Cerebellar cortex (tissue), 1 donor: ENCODE measurements around the gene SHLD3.
"Not testable (repeated sequence)": the region's sequence is repeated elsewhere in the genome, so short reads cannot be mapped to it uniquely, and the experiment has no call there.

ENCODE experiments used
- DNase-seq: peaks from one replicate; pipeline ENCODE4 v3.0.0-alpha.2; 2015; ENCODE audit warnings: low spot score

Gene SHLD3, protein sequence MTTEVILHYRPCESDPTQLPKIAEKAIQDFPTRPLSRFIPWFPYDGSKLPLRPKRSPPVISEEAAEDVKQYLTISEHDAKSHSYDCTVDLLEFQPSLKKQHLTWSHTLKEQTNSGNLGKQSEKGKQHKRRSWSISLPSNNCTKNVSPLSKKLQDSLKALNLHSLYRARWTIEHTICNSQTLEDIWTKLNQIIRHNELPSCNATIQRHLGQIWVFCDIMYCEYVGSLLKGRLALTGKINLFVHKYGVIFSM

DNA sequence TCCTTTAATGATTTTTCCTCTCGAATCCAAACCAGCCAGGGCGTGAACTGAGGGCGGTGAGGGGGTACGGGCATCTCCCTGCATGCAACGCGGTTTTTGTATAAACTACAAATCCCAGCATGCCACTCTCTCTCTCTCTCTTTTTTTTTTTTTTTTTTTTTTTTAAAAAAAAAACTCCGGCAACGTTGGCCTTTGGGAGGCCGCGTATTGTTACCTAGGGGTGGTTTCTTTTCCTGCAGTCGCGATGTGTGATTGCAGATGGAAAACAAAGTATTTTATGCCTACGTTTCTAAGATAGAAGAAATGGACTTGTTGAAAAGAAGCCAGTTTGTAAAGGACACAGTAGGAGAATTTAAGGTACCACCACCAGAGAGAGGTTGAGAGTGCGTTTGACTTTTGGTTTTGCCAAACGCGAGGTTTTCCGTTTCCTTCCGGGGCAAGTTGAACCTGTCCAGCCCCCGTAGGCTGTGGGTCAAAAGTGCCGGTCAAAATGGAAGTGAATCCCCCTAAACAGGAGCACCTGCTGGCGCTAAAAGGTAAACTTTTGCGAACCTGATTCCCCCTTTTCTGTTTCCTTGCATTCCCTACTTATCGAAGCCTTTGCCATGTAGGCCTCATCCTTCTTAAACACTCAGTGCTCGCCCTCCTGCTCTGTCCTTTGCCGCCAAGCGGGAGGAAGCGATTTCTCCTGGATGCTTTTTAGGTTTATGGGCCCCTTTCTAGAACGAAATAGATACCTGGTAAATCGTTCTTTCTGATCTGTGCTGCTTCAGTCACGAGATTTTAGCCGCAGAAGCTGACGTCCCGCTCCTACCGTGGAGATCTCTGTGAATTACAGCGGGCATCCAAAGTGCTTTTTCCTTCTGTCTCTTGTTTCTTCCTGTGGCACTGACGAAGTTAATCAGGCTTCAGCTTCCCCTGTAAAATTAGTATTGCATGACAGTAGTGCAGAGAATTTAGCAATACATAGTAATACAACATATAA, at the start of gene SHLD3, which contains the start of gene TRAPPC13:
SHLD3 (plus strand) TSS at position 457 of the 985 bp plus-strand sequence. CDS start 4,561 bp downstream, outside the sequence.
TRAPPC13 (plus strand) TSS at position 457 of the 985 bp plus-strand sequence; CDS start at position 491, 34 bp downstream.
- DNase-seq: peak; percentile 93

DNA sequence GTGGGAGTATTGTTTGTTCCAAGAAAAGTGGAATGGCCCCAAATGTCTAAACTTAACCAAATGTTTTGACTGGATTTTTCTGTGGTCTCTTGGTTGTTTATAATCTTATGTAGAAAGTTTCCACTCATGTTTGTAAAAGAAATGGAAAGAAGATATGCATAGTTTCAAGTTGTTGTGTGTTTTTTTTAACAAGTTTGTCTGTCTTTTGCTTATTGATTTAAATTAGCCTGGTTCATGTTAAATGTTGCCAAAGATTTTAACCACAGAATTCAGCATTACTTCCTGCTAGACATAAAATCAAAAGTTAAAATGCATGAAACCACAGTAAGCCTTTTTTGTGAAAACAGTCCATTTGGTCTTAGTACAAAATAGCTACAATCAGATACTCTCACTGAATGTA, 47.7 kb upstream of the SHLD3 start:
- no peak for DNase-seq

DNA sequence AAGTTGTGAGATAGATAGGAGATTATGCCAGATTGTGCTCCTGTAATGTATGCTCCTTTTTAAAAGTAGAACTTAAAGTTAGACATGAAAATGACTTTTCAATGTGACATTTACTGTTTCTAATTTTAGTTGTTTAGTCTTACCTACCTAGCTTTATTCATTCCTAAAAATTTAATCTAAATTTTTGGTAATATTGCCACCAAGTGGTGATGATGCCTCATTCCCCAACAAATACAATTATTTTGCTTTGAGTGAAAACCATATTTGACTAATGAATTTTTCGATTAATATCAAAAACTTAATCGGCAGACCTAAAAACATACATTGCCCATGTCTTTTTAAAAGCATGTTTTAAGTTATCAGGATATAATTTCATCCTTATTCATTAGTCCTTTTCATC, 36.1 kb upstream of the SHLD3 start:
- no peak for DNase-seq

GRCh38 chr5:65601761-65602160, 23.1 kb upstream of the SHLD3 start:
- DNase-seq: not testable (repeated sequence)

- DNase-seq: no peak
Measured at GRCh38 chr5:65611524-65611923, 13.3 kb upstream of the SHLD3 start.

- DNase-seq: no peak
Measured at GRCh38 chr5:65612298-65612907, 12.4 kb upstream of the SHLD3 start.

GRCh38 chr5:65620021-65620420, 4.8 kb upstream of the SHLD3 start:
- no peak for DNase-seq

- not testable (repeated sequence) for DNase-seq
Measured at GRCh38 chr5:65621961-65622360, 2.9 kb upstream of the SHLD3 start.

DNA sequence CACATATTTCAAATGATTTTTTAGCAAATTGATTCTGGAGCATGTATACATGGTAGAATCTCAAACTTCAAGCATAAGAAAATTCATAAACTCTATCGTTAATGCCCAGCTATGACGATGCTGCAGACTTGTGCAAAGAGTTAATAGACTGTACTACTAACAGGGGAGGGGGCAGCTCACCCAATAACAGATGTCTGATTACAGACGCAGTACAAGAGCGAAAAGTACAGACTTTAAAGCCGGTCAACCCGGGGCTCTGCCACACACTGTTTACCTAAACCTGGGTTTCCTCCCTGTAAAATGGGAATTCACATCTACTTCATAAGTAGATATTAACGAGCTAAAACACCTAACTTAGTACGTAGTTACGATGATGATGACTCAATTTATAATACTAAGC, 1.3 kb upstream of the SHLD3 start:
- peak; percentile 3 for DNase-seq

DNA sequence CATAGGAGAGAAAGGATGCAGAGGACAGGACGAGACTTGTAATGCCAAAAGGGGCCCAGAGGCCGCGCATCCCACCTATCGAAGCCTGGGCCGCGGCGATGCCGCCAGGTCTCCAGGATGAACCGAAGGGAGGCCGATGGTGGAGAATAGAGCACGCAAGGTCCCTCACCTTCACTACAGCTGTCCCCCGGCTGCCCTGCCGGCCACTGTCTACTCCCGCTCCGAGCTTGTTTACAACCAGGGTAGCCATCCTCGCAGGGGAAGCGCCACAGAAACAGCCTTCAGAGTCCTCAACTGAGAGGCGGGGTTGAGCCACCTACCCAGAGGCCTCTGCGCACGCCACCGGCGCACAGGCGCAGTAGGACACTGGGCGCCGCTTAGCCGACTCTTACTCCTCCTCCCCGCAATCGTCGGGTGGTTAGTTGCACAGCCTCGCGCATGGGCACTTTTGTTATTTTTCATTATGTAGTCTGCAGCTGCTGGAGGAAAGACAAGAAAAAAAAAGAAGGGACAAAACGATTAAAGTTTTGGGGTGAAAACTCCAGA, 729 bp upstream of the SHLD3 start, which contains the start of gene TRIM23:
TRIM23 (minus strand) TSS at position 309 of the 546 bp plus-strand sequence; CDS start at position 250, 59 bp downstream.
- DNase-seq: peak; percentile 94

- DNase-seq: no peak
Measured at GRCh38 chr5:65625743-65626142, 916 bp downstream of the SHLD3 start.

GRCh38 chr5:65630981-65631380, 6.2 kb downstream of the SHLD3 start:
- DNase-seq: no peak

GRCh38 chr5:65640240-65640639, 15.4 kb downstream of the SHLD3 start:
- no peak for DNase-seq

GRCh38 chr5:65646938-65647337, 22.1 kb downstream of the SHLD3 start:
- DNase-seq: no peak

DNA sequence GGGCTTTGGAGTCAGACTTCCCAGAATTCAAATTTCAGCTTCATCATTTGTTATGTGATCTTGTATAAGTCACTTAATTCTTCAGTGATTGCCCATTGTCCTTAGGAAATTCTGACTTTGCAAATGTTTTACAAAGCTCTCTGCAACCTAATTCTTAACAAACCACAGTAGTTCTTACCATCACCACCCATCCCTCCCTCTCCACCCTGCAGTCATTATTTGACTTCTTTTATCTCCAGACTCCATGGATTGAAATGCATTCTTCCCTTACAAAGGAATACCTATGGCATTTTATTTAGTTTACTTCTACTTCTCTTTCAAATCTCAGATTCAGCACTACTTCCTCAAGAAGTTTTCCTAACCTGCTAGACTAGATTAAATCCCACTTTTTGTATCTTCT, 23.1 kb downstream of the SHLD3 start:
- no peak for DNase-seq

DNA sequence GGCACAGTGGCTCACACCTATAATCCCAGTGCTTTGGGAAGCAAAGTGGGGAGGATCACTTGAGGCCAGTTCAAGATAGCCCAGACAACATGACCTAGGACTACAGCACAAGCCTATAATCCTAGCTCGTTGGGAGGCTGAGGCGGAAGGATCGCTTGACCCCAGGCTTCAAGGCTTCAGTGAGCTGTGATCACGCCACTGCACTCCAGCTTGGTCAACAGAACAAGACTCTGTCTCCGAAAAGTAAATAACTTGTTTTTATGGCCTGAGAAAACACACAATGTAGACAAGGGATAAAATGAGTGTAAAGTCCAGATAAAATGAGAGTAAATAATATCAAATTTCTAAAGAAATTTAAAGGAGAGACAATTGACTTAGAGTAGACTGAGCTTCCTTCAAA, 26.3 kb downstream of the SHLD3 start:
- DNase-seq: no peak

GRCh38 chr5:65654713-65655112, 29.9 kb downstream of the SHLD3 start:
- DNase-seq: no peak

DNA sequence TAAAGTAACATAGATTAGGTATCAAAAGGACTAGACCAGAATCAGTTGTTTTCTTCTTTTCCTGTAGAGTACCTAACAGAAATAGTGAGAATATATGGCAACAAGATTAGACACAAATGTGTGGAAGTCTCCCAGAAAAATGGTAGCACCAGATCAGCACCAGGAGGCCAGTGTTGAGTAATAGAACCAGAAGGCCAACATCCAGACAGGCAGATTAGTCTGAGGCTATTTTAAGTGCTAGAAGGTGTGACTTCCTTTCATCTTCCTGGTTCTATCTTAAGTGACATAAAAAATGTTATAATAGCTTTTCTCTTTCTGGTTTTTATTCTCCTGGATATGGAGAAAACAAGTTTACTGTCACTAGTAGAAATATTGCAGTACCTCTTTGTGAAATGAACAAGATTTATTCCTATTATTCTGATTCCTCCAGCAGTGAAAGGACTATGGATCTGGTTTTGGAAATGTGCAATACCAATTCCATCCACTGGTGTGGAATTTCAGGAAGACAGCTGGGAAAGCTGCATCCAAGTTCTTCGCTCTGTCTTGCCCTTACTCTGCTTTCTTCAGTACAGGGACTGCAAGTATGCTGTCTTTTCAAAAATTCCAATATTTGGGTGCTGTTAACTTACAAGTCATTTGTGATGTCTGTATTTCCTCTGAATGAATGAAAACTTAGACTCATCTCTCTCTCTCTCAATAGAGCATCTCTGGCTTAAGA, 39.1 kb downstream of the SHLD3 start:
- peak; percentile 26 for DNase-seq

GRCh38 chr5:65668696-65669095, 43.9 kb downstream of the SHLD3 start:
- no peak for DNase-seq

DNA sequence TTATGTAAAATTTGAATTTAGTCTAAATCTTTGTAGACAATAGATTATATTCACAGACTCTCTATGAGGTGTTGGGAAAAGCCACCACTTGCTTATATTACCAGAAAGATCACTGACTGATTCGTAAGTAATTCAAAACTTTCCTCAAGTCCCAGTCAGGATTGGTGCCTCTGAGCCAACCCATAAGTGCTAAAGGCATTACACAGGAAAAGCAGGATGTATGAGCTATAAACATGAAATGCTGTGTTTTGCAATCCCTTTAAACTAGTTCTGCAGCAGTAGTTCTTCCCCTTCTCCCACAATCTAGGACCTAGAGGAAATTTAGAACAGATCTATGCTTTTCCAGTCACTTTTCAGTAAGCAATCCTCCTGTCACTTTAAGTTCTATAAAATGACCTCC, 48.0 kb downstream of the SHLD3 start:
- DNase-seq: no peak

- DNase-seq: no peak
Measured at GRCh38 chr5:65674749-65675148, 49.9 kb downstream of the SHLD3 start.
